H9 (cell line): ENCODE data around the gene DPP10. TPM values are rescaled to one million over a fixed set of nuclear protein-coding genes. Genes with fewer than 3 reads are reported as not detected.

Experiments
- DNase-seq: peaks from one replicate; pipeline ENCODE4 v3.0.0-alpha.2; 2017
- H2AFZ ChIP-seq: one replicate; pipeline ENCODE4 v1.6.1; 2013; ENCODE audit warnings: mild to moderate bottlenecking, low read length, control low read depth, moderate library complexity
- H2AK5ac ChIP-seq: 2 replicates; pipeline ENCODE4 v1.6.1; 2013; ENCODE audit warnings: low read length, control low read depth, mixed read lengths; ENCODE audit not compliant: insufficient read length
- H2BK120ac ChIP-seq: one replicate; pipeline ENCODE4 v1.6.1; 2013; ENCODE audit warnings: low read depth, mild to moderate bottlenecking, low read length, control low read depth, inconsistent platforms; ENCODE audit not compliant: poor library complexity, severe bottlenecking
- H2BK12ac ChIP-seq: 2 replicates; pipeline ENCODE4 v1.6.1; 2013; ENCODE audit warnings: low read length, control low read depth, mixed read lengths, low read depth; ENCODE audit not compliant: insufficient read length
- H2BK15ac ChIP-seq: 2 replicates; pipeline ENCODE4 v1.6.1; 2013; ENCODE audit warnings: low read depth, low read length, control low read depth
- H2BK20ac ChIP-seq: one replicate; pipeline ENCODE4 v1.6.1; 2013; ENCODE audit warnings: low read depth, mild to moderate bottlenecking, low read length, control low read depth, inconsistent platforms; ENCODE audit not compliant: poor library complexity, severe bottlenecking
- H2BK5ac ChIP-seq: 2 replicates; pipeline ENCODE4 v1.6.1; 2013; ENCODE audit warnings: low read length, control low read depth, mixed read lengths; ENCODE audit not compliant: insufficient read length
- H3K14ac ChIP-seq: 2 replicates; pipeline ENCODE4 v1.6.1; 2013; ENCODE audit warnings: low read length, control low read depth; ENCODE audit not compliant: insufficient read depth
- H3K18ac ChIP-seq: 2 replicates; pipeline ENCODE4 v1.6.1; 2013; ENCODE audit warnings: low read depth, mild to moderate bottlenecking, mixed read lengths, low read length, control low read depth; ENCODE audit not compliant: insufficient read length
- H3K23ac ChIP-seq: 2 replicates; pipeline ENCODE4 v1.6.1; 2013; ENCODE audit warnings: low read length, control low read depth, mixed read lengths, low read depth; ENCODE audit not compliant: insufficient read length
- H3K23me2 ChIP-seq: 2 replicates; pipeline ENCODE4 v1.6.1; 2013; ENCODE audit warnings: low read depth, mild to moderate bottlenecking, mixed read lengths, low read length, control low read depth; ENCODE audit not compliant: insufficient read length, poor library complexity, severe bottlenecking
- H3K27ac ChIP-seq: 2 replicates; pipeline ENCODE4 v1.5.1; 2013; ENCODE audit warnings: low read length, control low read depth, mixed read lengths, low read depth; ENCODE audit not compliant: insufficient read length
- H3K27me3 ChIP-seq: 2 replicates; pipeline ENCODE4 v1.6.1; 2013; ENCODE audit warnings: low read length, control low read depth, inconsistent platforms; ENCODE audit not compliant: insufficient read depth
- H3K4ac ChIP-seq: 2 replicates; pipeline ENCODE4 v1.6.1; 2013; ENCODE audit warnings: low read depth, mild to moderate bottlenecking, control low read depth, inconsistent platforms, low read length, moderate library complexity
- H3K4me1 ChIP-seq: 2 replicates; pipeline ENCODE4 v1.6.1; 2013; ENCODE audit warnings: low read length, control low read depth, inconsistent platforms; ENCODE audit not compliant: insufficient read depth
- H3K4me2 ChIP-seq: 2 replicates; pipeline ENCODE4 v1.6.1; 2013; ENCODE audit warnings: low read length, control low read depth, mixed read lengths; ENCODE audit not compliant: insufficient read length, insufficient read depth
- H3K56ac ChIP-seq: 2 replicates; pipeline ENCODE4 v1.6.1; 2013; ENCODE audit warnings: low read depth, mild to moderate bottlenecking, mixed read lengths, low read length, control low read depth; ENCODE audit not compliant: insufficient read length
- H3K79me1 ChIP-seq: 2 replicates; pipeline ENCODE4 v1.6.1; 2013; ENCODE audit warnings: low read depth, mild to moderate bottlenecking, moderate library complexity, low read length, control low read depth, inconsistent platforms; ENCODE audit not compliant: insufficient read depth, poor library complexity, severe bottlenecking
- H3K79me2 ChIP-seq: 2 replicates; pipeline ENCODE4 v1.6.1; 2013; ENCODE audit warnings: low read length, control low read depth, inconsistent platforms; ENCODE audit not compliant: insufficient read depth
- H3K9ac ChIP-seq: 2 replicates; pipeline ENCODE4 v1.6.1; 2013; ENCODE audit warnings: low read length, control low read depth, mixed read lengths; ENCODE audit not compliant: insufficient read length; ENCODE audit errors: extremely low read depth
- H3K9me3 ChIP-seq: one replicate; pipeline ENCODE4 v1.6.1; 2013; ENCODE audit warnings: low read depth, low read length, inconsistent platforms; ENCODE audit not compliant: control insufficient read depth
- H3T11ph ChIP-seq: one replicate; pipeline ENCODE4 v1.6.1; 2013; ENCODE audit warnings: mild to moderate bottlenecking, low read length, control low read depth, inconsistent platforms
- H4K20me1 ChIP-seq: one replicate; pipeline ENCODE4 v1.6.1; 2013; ENCODE audit not compliant: control insufficient read depth, insufficient read length, insufficient read depth
- H4K5ac ChIP-seq: 2 replicates; pipeline ENCODE4 v1.6.1; 2013; ENCODE audit warnings: low read depth, mild to moderate bottlenecking, mixed read lengths, low read length, control low read depth; ENCODE audit not compliant: insufficient read length
- H4K8ac ChIP-seq: replicated peaks from 2 replicates; pipeline ENCODE4 v1.6.1; 2013; ENCODE audit warnings: low read length, control low read depth, mixed read lengths, low read depth; ENCODE audit not compliant: insufficient read length
- H4K91ac ChIP-seq: 2 replicates; pipeline ENCODE4 v1.6.1; 2013; ENCODE audit warnings: low read depth, mild to moderate bottlenecking, moderate library complexity, mixed read lengths, low read length, control low read depth; ENCODE audit not compliant: insufficient read length
- H3K27ac Mint-ChIP-seq, 3 experiments: 2 replicates in 2 of 3; 3 replicates in 1 of 3; pipeline ENCODE4 v1.8.0; 2020 to 2021; ENCODE audit warnings: mixed read lengths in 3 of 3, mild to moderate bottlenecking in 1 of 3, moderate library complexity in 1 of 3
- H3K27me3 Mint-ChIP-seq: 2 replicates; pipeline ENCODE4 v1.8.0; 2021; ENCODE audit warnings: low read depth, mild to moderate bottlenecking, moderate library complexity, mixed read lengths
- H3K36me3 Mint-ChIP-seq, 3 experiments: 2 replicates in 2 of 3; 3 replicates in 1 of 3; pipeline ENCODE4 v1.8.0; 2020 to 2021; ENCODE audit warnings: low read depth in 3 of 3, mixed read lengths in 3 of 3; ENCODE audit not compliant: insufficient read depth in 1 of 3
- H3K4me1 Mint-ChIP-seq, 2 experiments: 2 replicates each; pipeline ENCODE4 v1.8.0; 2020; ENCODE audit warnings: mixed read lengths in 2 of 2
- H3K4me3 Mint-ChIP-seq, 2 experiments: 2 replicates in 1 of 2; 3 replicates in 1 of 2; pipeline ENCODE4 v1.8.0; 2020 to 2021; ENCODE audit warnings: mild to moderate bottlenecking in 2 of 2, mixed read lengths in 2 of 2, moderate library complexity in 1 of 2
- H3K9me3 Mint-ChIP-seq, 2 experiments: 2 replicates in 1 of 2; 3 replicates in 1 of 2; pipeline ENCODE4 v1.8.0; 2020; ENCODE audit warnings: mild to moderate bottlenecking in 2 of 2, mixed read lengths in 2 of 2, moderate library complexity in 1 of 2
- WGBS: extraction: QIAGEN DNeasy Blood & Tissue Kit; methylation state at CpG from one replicate; pipeline ENCODE4 v1.1.7; 2013; ENCODE audit warnings: missing lambda C conversion rate, low lambda C conversion rate, mixed read lengths; ENCODE audit not compliant: insufficient read length; ENCODE audit errors: extremely low coverage; 5-methylcytosine and 5-hydroxymethylcytosine counted together
- total RNA-seq: library from RNA; stranded (reverse); gene quantifications from 2 replicates; pipeline ENCODE4 v1.2.1, GENCODE V29; 2021
- TF ChIP-seq, protein P1 (sequence below): fragments of 200-600 bp; sonication (generic); conservative IDR thresholded peaks from 3 replicates; pipeline ENCODE4 v1.8.0; 2021; ENCODE audit warnings: antibody characterized with exemption, mild to moderate bottlenecking

The DPP10 gene
- total RNA-seq, 1 experiment from 2014 or later: 11.3 TPM

DNA sequence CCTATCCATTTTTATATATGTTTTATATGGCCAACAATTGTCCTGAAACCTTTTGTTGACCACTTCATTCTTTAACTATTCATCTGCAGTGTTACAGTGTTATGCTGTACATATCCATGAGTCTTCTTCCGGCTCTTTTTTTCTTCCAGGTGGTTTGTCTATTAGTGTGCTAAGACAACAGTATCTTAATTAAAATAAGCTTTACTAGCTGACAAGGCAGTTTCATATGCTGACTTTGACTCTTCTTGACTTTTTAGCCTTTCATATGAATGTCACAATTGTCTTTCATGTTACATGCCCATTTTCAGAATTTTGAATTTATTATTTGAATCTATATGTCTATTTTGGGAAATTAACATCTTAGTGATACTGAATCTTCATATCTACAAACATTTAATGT, 1249.0 kb downstream of the DPP10 start:
- Histone ChIP-seq H3K4ac (no peak overlapping the region), H4K91ac (no peak overlapping the region), H3K9ac (no peak overlapping the region), H2BK5ac (no peak overlapping the region), H3K56ac (no peak overlapping the region), H3K79me1 (no peaks in the 10 kb centered on the region), H3T11ph (no peak overlapping the region), H2BK12ac (no peak overlapping the region), H2AK5ac (no peak overlapping the region), H3K27ac (no peak overlapping the region), H2BK15ac (no peak overlapping the region), H3K18ac (no peak overlapping the region), H3K4me1 (peaks cover 5% of the 10 kb centered on the region; the same call in 1 of the 2 replicates), H2AFZ (no peak overlapping the region), H3K23me2 (no peaks in the 10 kb centered on the region), H4K8ac (no peak overlapping the region), H3K9me3 (no peaks in the 10 kb centered on the region), H4K5ac (no peak overlapping the region), H2BK20ac (no peak overlapping the region), H2BK120ac (no peak overlapping the region), H3K4me2 (no peak overlapping the region), H3K23ac (no peak overlapping the region), H4K20me1 (no peaks in the 10 kb centered on the region), H3K79me2 (no peaks in the 10 kb centered on the region), H3K14ac (no peak overlapping the region), H3K27me3 (no peaks in the 10 kb centered on the region)
- no peak overlapping the region for H3K27ac Mint-ChIP-seq
- no peak for DNase-seq
- no peaks in the 10 kb centered on the region; a peak in 1 of 5 replicates for H3K9me3 Mint-ChIP-seq
- peaks cover 11 to 12% of the 10 kb centered on the region in 2 experiments for H3K4me1 Mint-ChIP-seq
- TF ChIP-seq, protein P1, sequence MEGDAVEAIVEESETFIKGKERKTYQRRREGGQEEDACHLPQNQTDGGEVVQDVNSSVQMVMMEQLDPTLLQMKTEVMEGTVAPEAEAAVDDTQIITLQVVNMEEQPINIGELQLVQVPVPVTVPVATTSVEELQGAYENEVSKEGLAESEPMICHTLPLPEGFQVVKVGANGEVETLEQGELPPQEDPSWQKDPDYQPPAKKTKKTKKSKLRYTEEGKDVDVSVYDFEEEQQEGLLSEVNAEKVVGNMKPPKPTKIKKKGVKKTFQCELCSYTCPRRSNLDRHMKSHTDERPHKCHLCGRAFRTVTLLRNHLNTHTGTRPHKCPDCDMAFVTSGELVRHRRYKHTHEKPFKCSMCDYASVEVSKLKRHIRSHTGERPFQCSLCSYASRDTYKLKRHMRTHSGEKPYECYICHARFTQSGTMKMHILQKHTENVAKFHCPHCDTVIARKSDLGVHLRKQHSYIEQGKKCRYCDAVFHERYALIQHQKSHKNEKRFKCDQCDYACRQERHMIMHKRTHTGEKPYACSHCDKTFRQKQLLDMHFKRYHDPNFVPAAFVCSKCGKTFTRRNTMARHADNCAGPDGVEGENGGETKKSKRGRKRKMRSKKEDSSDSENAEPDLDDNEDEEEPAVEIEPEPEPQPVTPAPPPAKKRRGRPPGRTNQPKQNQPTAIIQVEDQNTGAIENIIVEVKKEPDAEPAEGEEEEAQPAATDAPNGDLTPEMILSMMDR: no peak
- H3K27me3 Mint-ChIP-seq: no peaks in the 10 kb centered on the region
- WGBS: no CpG with 5 or more reads among the region's 1 CpG
- peaks cover 0 to 8% (median 3%) of the 10 kb centered on the region in 3 experiments; a peak in 1 of 7 replicates for H3K36me3 Mint-ChIP-seq
- no peak overlapping the region for H3K4me3 Mint-ChIP-seq
